Fibroblast of mammary gland (primary cell): ENCODE data around the gene USP33.
"Not testable (repeated sequence)": the region's sequence is repeated elsewhere in the genome, so short reads cannot be mapped to it uniquely, and the experiment has no call there.

Source experiments
- DNase-seq: peaks from one replicate; pipeline ENCODE4 v3.0.0-alpha.2; 2010; ENCODE audit warnings: low read depth
- H3K4me3 ChIP-seq: 2 replicates; pipeline ENCODE4 v1.5.1; 2011; ENCODE audit warnings: low read depth, mild to moderate bottlenecking, low read length, moderate library complexity; ENCODE audit not compliant: control insufficient read depth
- CTCF ChIP-seq: conservative IDR thresholded peaks from 2 replicates; pipeline ENCODE4 v1.5.1; 2011; ENCODE audit warnings: low read depth, low read length, inconsistent platforms; ENCODE audit not compliant: control insufficient read depth, insufficient read depth

Gene USP33

GRCh38 chr1:77757066-77757584 is 2.5 kb downstream of the USP33 start:
- no peak for TF ChIP-seq CTCF
- DNase-seq = no peak
- H3K4me3 ChIP-seq = no peak overlapping the region

GRCh38 chr1:77756052-77756754 is 3.4 kb downstream of the USP33 start:
- no peak overlapping the region for H3K4me3 ChIP-seq
- DNase-seq = no peak
- no peak for TF ChIP-seq CTCF

GRCh38 chr1:77749489-77749888 is 10.2 kb downstream of the USP33 start:
- DNase-seq = peak; percentile 10
- not testable (repeated sequence) for H3K4me3 ChIP-seq

GRCh38 chr1:77744576-77744975 is 15.1 kb downstream of the USP33 start:
- H3K4me3 ChIP-seq = no peak overlapping the region
- no peak for TF ChIP-seq CTCF
- DNase-seq = no peak

GRCh38 chr1:77742011-77742555 is 17.6 kb downstream of the USP33 start:
- no peak for TF ChIP-seq CTCF
- no peak for DNase-seq
- no peak overlapping the region for H3K4me3 ChIP-seq

- no peak overlapping the region for H3K4me3 ChIP-seq
- DNase-seq = no peak
- TF ChIP-seq CTCF = no peak
These were observed 18.3 kb downstream of the USP33 start for GRCh38 chr1:77741316-77741715.

- TF ChIP-seq CTCF = no peak
- no peak overlapping the region for H3K4me3 ChIP-seq
- DNase-seq = no peak
These were observed 20.4 kb downstream of the USP33 start for GRCh38 chr1:77739235-77739634.
